ENCODE results near the gene TMEM88.

TMEM88 gene

GRCh38 chr17:7881276-7882054, 26.6 kb downstream of the TMEM88 start:
- H3K4me3 ChIP-seq (ENCODE audit: insufficient read length, low read depth) = no peak overlapping the region
- H3K27me3 ChIP-seq (ENCODE audit: insufficient read depth, insufficient read length) = no peaks in the 10 kb centered on the region
- no peak for TF ChIP-seq YY1 (IDR thresholded peaks at IDR 0.05; ENCODE audit: insufficient read depth, insufficient read length)
- TF ChIP-seq ZNF274 (IDR thresholded peaks at IDR 0.05; ENCODE audit: low read depth, low read length) = no peak
- no peak for TF ChIP-seq SUZ12 (IDR thresholded peaks at IDR 0.05; ENCODE audit: extremely low read depth, insufficient read depth, insufficient read length)
- H3K4me1 ChIP-seq (ENCODE audit: insufficient read depth, insufficient read length) = peaks cover 2% of the 10 kb centered on the region
- H3K9me3 ChIP-seq (ENCODE audit: insufficient read depth, low read length) = no peaks in the 10 kb centered on the region
- DNase-seq (ENCODE audit: low read depth, low spot score) = no peak
- no peak overlapping the region for H3K9ac ChIP-seq (ENCODE audit: insufficient read length, low read depth)
- H3K36me3 ChIP-seq (ENCODE audit: insufficient read depth, insufficient read length, low read length) = peaks cover 33% of the 10 kb centered on the region

GRCh38 chr17:7882068-7882467, 27.2 kb downstream of the TMEM88 start:
- Histone ChIP-seq H3K9ac (ENCODE audit: insufficient read length, low read depth) (no peak overlapping the region), H3K27me3 (ENCODE audit: insufficient read depth, insufficient read length) (no peaks in the 10 kb centered on the region), H3K9me3 (ENCODE audit: insufficient read depth, low read length) (no peaks in the 10 kb centered on the region), H3K36me3 (ENCODE audit: insufficient read depth, insufficient read length, low read length) (peaks cover 33% of the 10 kb centered on the region), H3K4me1 (ENCODE audit: insufficient read depth, insufficient read length) (peaks cover 2% of the 10 kb centered on the region), H3K4me3 (ENCODE audit: insufficient read length, low read depth) (no peak overlapping the region)
- no peak for TF ChIP-seq YY1 (IDR thresholded peaks at IDR 0.05; ENCODE audit: insufficient read depth, insufficient read length)
- no peak for TF ChIP-seq ZNF274 (IDR thresholded peaks at IDR 0.05; ENCODE audit: low read depth, low read length)
- no peak for TF ChIP-seq SUZ12 (IDR thresholded peaks at IDR 0.05; ENCODE audit: extremely low read depth, insufficient read depth, insufficient read length)
- DNase-seq (ENCODE audit: low read depth, low spot score) = no peak

GRCh38 chr17:7882629-7883028, 27.8 kb downstream of the TMEM88 start:
- Histone ChIP-seq H3K9me3 (ENCODE audit: insufficient read depth, low read length) (no peaks in the 10 kb centered on the region), H3K4me1 (ENCODE audit: insufficient read depth, insufficient read length) (peaks cover 2% of the 10 kb centered on the region), H3K4me3 (ENCODE audit: insufficient read length, low read depth) (no peak overlapping the region), H3K9ac (ENCODE audit: insufficient read length, low read depth) (no peak overlapping the region), H3K27me3 (ENCODE audit: insufficient read depth, insufficient read length) (no peaks in the 10 kb centered on the region), H3K36me3 (ENCODE audit: insufficient read depth, insufficient read length, low read length) (peaks cover 33% of the 10 kb centered on the region)
- no peak for DNase-seq (ENCODE audit: low read depth, low spot score)
- no peak for TF ChIP-seq YY1 (IDR thresholded peaks at IDR 0.05; ENCODE audit: insufficient read depth, insufficient read length)
- no peak for TF ChIP-seq SUZ12 (IDR thresholded peaks at IDR 0.05; ENCODE audit: extremely low read depth, insufficient read depth, insufficient read length)
- no peak for TF ChIP-seq ZNF274 (IDR thresholded peaks at IDR 0.05; ENCODE audit: low read depth, low read length)

DNA sequence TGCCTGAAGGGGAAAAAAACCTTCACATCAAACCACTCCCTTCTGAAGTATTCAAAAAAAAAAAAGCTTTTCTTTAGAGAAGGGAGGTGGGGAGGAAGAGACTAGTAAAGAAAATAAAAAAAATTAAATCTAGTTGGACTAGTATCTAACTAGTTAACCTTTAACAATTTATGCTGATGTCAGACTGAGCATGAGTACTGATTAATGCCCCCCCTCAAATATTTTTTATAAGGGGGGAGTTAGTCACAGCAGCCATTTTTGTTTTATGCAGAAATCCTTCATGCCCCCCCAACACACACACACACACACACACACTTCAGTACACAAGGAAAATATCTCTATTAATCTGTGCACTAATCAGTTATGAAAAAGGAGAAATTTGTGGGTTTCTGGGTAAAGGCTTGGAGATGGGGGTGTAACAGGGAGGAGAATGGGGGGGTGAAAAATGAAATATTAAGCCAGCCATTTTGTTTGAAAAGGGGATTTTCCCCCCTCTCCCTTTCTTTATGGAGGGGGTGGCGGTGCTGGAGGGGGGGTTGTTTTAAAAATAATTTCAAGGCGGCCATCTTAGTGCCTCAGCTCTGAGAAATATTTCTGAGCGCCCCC, 29.0 kb downstream of the TMEM88 start:
- Histone ChIP-seq H3K9me3 (ENCODE audit: insufficient read depth, low read length) (no peaks in the 10 kb centered on the region), H3K36me3 (ENCODE audit: insufficient read depth, insufficient read length, low read length) (peaks cover 33% of the 10 kb centered on the region), H3K9ac (ENCODE audit: insufficient read length, low read depth) (peak overlapping the region; percentile 21), H3K27me3 (ENCODE audit: insufficient read depth, insufficient read length) (no peaks in the 10 kb centered on the region), H3K4me1 (ENCODE audit: insufficient read depth, insufficient read length) (peaks cover 2% of the 10 kb centered on the region), H3K4me3 (ENCODE audit: insufficient read length, low read depth) (no peak overlapping the region)
- TF ChIP-seq SUZ12 (IDR thresholded peaks at IDR 0.05; ENCODE audit: extremely low read depth, insufficient read depth, insufficient read length) (no peak), ZNF274 (IDR thresholded peaks at IDR 0.05; ENCODE audit: low read depth, low read length) (no peak), YY1 (IDR thresholded peaks at IDR 0.05; ENCODE audit: insufficient read depth, insufficient read length) (no peak)
- no peak for DNase-seq (ENCODE audit: low read depth, low spot score)

DNA sequence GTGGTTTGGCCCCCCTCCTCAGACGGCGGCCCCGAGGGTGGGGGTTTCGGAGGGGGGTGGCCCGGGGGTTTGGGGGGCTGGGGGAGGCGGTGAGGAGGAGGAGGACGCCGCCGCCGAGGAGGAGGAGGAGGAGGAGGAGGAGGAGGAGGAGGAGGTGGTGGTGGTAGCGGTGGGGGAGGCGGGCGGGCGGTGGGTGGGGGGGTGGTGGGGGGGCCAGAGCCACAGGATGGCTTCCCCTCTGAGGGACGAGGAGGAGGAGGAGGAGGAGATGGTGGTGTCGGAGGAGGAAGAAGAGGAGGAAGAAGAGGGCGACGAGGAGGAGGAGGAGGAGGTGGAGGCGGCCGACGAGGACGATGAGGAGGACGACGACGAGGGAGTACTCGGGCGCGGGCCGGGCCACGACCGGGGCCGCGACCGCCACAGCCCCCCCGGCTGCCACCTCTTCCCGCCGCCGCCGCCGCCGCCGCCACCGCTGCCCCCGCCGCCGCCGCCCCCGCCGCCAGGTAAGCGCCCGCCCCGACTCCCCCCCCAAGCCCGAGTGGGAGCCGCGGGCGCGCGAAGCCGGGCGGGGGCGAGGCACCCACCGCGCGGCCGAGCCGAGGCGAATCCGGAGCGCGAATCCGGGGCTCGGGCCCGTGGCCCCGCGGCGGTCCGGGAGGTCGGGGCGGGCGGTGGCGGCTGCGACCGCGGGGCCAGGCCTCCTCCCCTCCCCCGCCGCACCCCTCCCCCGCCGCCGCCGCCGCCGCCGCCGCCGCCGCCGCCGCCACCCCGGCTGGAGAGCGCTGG, 29.9 kb downstream of the TMEM88 start:
- Histone ChIP-seq H3K4me3 (ENCODE audit: insufficient read length, low read depth) (peak overlapping the region; percentile 36), H3K4me1 (ENCODE audit: insufficient read depth, insufficient read length) (peaks cover 5% of the 10 kb centered on the region), H3K9me3 (ENCODE audit: insufficient read depth, low read length) (no peaks in the 10 kb centered on the region), H3K27me3 (ENCODE audit: insufficient read depth, insufficient read length) (no peaks in the 10 kb centered on the region), H3K9ac (ENCODE audit: insufficient read length, low read depth) (peak overlapping the region; percentile 77), H3K36me3 (ENCODE audit: insufficient read depth, insufficient read length, low read length) (peaks cover 24% of the 10 kb centered on the region)
- no peak for TF ChIP-seq SUZ12 (IDR thresholded peaks at IDR 0.05; ENCODE audit: extremely low read depth, insufficient read depth, insufficient read length)
- no peak for TF ChIP-seq YY1 (IDR thresholded peaks at IDR 0.05; ENCODE audit: insufficient read depth, insufficient read length)
- no peak for TF ChIP-seq ZNF274 (IDR thresholded peaks at IDR 0.05; ENCODE audit: low read depth, low read length)
- DNase-seq (ENCODE audit: low read depth, low spot score) = no peak

GRCh38 chr17:7885367-7886226, 30.7 kb downstream of the TMEM88 start:
- TF ChIP-seq YY1 (IDR thresholded peaks at IDR 0.05; ENCODE audit: insufficient read depth, insufficient read length) = no peak
- TF ChIP-seq SUZ12 (IDR thresholded peaks at IDR 0.05; ENCODE audit: extremely low read depth, insufficient read depth, insufficient read length) = no peak
- no peak for TF ChIP-seq ZNF274 (IDR thresholded peaks at IDR 0.05; ENCODE audit: low read depth, low read length)
- peak overlapping the region; percentile 79 for H3K9ac ChIP-seq (ENCODE audit: insufficient read length, low read depth)
- H3K4me1 ChIP-seq (ENCODE audit: insufficient read depth, insufficient read length) = peaks cover 5% of the 10 kb centered on the region
- peaks cover 18% of the 10 kb centered on the region for H3K36me3 ChIP-seq (ENCODE audit: insufficient read depth, insufficient read length, low read length)
- H3K9me3 ChIP-seq (ENCODE audit: insufficient read depth, low read length) = no peaks in the 10 kb centered on the region
- H3K27me3 ChIP-seq (ENCODE audit: insufficient read depth, insufficient read length) = no peaks in the 10 kb centered on the region
- peak overlapping the region; percentile 67 for H3K4me3 ChIP-seq (ENCODE audit: insufficient read length, low read depth)
- no peak for DNase-seq (ENCODE audit: low read depth, low spot score)

All from NT2/D1 (cell line).